Right lobe of liver (tissue), 4 donors: ENCODE data around the gene DNA2.

ENCODE experiments used
- POLR2A ChIP-seq: fragments of 450-650 bp; IDR thresholded peaks from one replicate; pipeline ENCODE4 v1.6.1; 2017; ENCODE audit warnings: antibody characterized with exemption, mild to moderate bottlenecking
- TF ChIP-seq, protein P1 (sequence below), 4 donors: fragments of 200-600 bp in 3 of 4; fragments of 450-650 bp in 1 of 4; IDR thresholded peaks; one replicate each; pipeline versions ENCODE4 v1.5.1 to v1.8.0; 2016 to 2022; ENCODE audit warnings: antibody characterized with exemption in 4 of 4, mild to moderate bottlenecking in 2 of 4
- donor health status: DM: no; HTN: no; CAD: no.
- donor health status: DM: no; HTN: no; CAD: no.
- donor health status: DM: no; HTN: yes; CAD: no.

- TF ChIP-seq, protein P1, sequence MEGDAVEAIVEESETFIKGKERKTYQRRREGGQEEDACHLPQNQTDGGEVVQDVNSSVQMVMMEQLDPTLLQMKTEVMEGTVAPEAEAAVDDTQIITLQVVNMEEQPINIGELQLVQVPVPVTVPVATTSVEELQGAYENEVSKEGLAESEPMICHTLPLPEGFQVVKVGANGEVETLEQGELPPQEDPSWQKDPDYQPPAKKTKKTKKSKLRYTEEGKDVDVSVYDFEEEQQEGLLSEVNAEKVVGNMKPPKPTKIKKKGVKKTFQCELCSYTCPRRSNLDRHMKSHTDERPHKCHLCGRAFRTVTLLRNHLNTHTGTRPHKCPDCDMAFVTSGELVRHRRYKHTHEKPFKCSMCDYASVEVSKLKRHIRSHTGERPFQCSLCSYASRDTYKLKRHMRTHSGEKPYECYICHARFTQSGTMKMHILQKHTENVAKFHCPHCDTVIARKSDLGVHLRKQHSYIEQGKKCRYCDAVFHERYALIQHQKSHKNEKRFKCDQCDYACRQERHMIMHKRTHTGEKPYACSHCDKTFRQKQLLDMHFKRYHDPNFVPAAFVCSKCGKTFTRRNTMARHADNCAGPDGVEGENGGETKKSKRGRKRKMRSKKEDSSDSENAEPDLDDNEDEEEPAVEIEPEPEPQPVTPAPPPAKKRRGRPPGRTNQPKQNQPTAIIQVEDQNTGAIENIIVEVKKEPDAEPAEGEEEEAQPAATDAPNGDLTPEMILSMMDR (IDR thresholded peaks at IDR 0.05) = no peak
- TF ChIP-seq POLR2A = no peak
Observed at GRCh38 chr10:68385740-68386139, 86.0 kb downstream of the DNA2 start.
